Nephron progenitor cell (in vitro differentiated cells): Measurements from ENCODE around the gene TBCD.

Experiments used
- DNase-seq: peaks from one replicate; pipeline ENCODE4 v3.0.0; 2021
- H3K27ac Mint-ChIP-seq: 2 replicates; pipeline ENCODE4 v1.8.0; 2021; ENCODE audit warnings: mild to moderate bottlenecking, moderate library complexity, mixed read lengths
- H3K27me3 Mint-ChIP-seq: 2 replicates; pipeline ENCODE4 v1.8.0; 2021; ENCODE audit warnings: mild to moderate bottlenecking, low read depth, mixed read lengths; ENCODE audit not compliant: poor library complexity
- H3K36me3 Mint-ChIP-seq: 2 replicates; pipeline ENCODE4 v1.8.0; 2021; ENCODE audit warnings: low read depth, mixed read lengths
- H3K4me1 Mint-ChIP-seq: 2 replicates; pipeline ENCODE4 v1.8.0; 2021; ENCODE audit warnings: mixed read lengths
- H3K4me3 Mint-ChIP-seq: 2 replicates; pipeline ENCODE4 v1.8.0; 2021; ENCODE audit warnings: mild to moderate bottlenecking, moderate library complexity, mixed read lengths
- H3K9me3 Mint-ChIP-seq: 2 replicates; pipeline ENCODE4 v1.8.0; 2021; ENCODE audit warnings: mild to moderate bottlenecking, moderate library complexity, mixed read lengths
- CTCF ChIP-seq: fragments of 200-600 bp; sonication (generic); IDR thresholded peaks from 2 replicates; pipeline ENCODE4 v1.5.0; 2021; ENCODE audit warnings: antibody characterized with exemption

TBCD gene

GRCh38 chr17:82846061-82846691 is 94.3 kb downstream of the TBCD start:
- H3K27me3 Mint-ChIP-seq, result peaks cover 7% of the 10 kb centered on the region
- H3K9me3 Mint-ChIP-seq, result no peaks in the 10 kb centered on the region
- peaks cover 71% of the 10 kb centered on the region for H3K4me1 Mint-ChIP-seq
- H3K4me3 Mint-ChIP-seq, result no peak overlapping the region
- no peak for TF ChIP-seq CTCF
- no peak for DNase-seq
- H3K27ac Mint-ChIP-seq, result peak overlapping the region; percentile 83
- peaks cover 27% of the 10 kb centered on the region for H3K36me3 Mint-ChIP-seq

- H3K27ac Mint-ChIP-seq, result peak overlapping the region; percentile 91
- H3K4me3 Mint-ChIP-seq, result peak overlapping the region; percentile 34
- no peak for TF ChIP-seq CTCF
- no peak for DNase-seq
- H3K27me3 Mint-ChIP-seq, result peaks cover 4% of the 10 kb centered on the region
- peaks cover 76% of the 10 kb centered on the region for H3K4me1 Mint-ChIP-seq
- no peaks in the 10 kb centered on the region for H3K9me3 Mint-ChIP-seq
- peaks cover 25% of the 10 kb centered on the region for H3K36me3 Mint-ChIP-seq
Observed at GRCh38 chr17:82848022-82848592, 96.2 kb downstream of the TBCD start.

GRCh38 chr17:82849076-82849945 is 97.4 kb downstream of the TBCD start:
- H3K4me3 Mint-ChIP-seq, result no peak overlapping the region
- DNase-seq, result no peak
- H3K27me3 Mint-ChIP-seq, result peaks cover 4% of the 10 kb centered on the region
- no peaks in the 10 kb centered on the region for H3K9me3 Mint-ChIP-seq
- peak overlapping the region; percentile 9 for H3K27ac Mint-ChIP-seq
- TF ChIP-seq CTCF, result no peak
- H3K4me1 Mint-ChIP-seq, result peaks cover 68% of the 10 kb centered on the region
- peaks cover 33% of the 10 kb centered on the region for H3K36me3 Mint-ChIP-seq

- no peak for TF ChIP-seq CTCF
- Mint-ChIP-seq H3K36me3 (peaks cover 48% of the 10 kb centered on the region), H3K27ac (peak overlapping the region; percentile 61), H3K4me1 (peaks cover 49% of the 10 kb centered on the region), H3K4me3 (no peak overlapping the region), H3K9me3 (peaks cover 4% of the 10 kb centered on the region), H3K27me3 (peaks cover 4% of the 10 kb centered on the region)
- DNase-seq, result no peak
Observed at GRCh38 chr17:82851381-82851780, 99.5 kb downstream of the TBCD start.

DNA sequence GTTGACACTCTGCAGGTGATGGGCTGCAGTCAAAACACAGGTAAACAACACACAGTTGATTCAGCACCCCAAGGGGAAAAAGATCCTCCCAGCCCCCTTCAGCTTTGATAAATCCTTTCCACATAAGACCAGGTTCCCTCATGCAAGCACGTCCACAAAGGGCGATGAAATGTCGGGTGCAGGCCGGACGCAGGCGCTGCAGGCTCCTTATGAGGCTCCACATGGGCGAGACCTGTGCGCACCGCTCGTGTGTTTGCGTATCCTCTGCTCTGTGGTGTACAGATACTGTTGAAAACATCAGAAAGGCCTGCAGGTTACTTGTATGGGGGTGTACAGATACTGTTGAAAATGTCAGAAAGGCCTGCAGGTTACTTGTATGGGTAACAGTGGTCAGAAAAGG is 102.4 kb downstream of the TBCD start:
- peak overlapping the region; percentile 40 for H3K27ac Mint-ChIP-seq

More for the DNA sequence above, 102.4 kb downstream of the TBCD start:
- H3K27me3 Mint-ChIP-seq, result peaks cover 3% of the 10 kb centered on the region
- peaks cover 50% of the 10 kb centered on the region for H3K36me3 Mint-ChIP-seq
- no peak for TF ChIP-seq CTCF
- H3K9me3 Mint-ChIP-seq, result peaks cover 8% of the 10 kb centered on the region
- no peak overlapping the region for H3K4me3 Mint-ChIP-seq
- DNase-seq, result no peak
- peaks cover 45% of the 10 kb centered on the region for H3K4me1 Mint-ChIP-seq
